GM12892 (cell line): ENCODE results near the gene ANO4.

Experiments
- POLR2A ChIP-seq: IDR thresholded peaks from 2 replicates; pipeline ENCODE4 v1.6.1; 2011; ENCODE audit warnings: low read depth, low read length, control low read depth
- POLR2AphosphoS5 ChIP-seq: IDR thresholded peaks from 2 replicates; pipeline ENCODE4 v1.6.1; 2011; ENCODE audit warnings: low read depth, low read length, control low read depth
- TAF1 ChIP-seq: IDR thresholded peaks from 2 replicates; pipeline ENCODE4 v1.6.1; 2011; ENCODE audit warnings: low read depth, mild to moderate bottlenecking, control low read depth, low read length, borderline replicate concordance

DNA sequence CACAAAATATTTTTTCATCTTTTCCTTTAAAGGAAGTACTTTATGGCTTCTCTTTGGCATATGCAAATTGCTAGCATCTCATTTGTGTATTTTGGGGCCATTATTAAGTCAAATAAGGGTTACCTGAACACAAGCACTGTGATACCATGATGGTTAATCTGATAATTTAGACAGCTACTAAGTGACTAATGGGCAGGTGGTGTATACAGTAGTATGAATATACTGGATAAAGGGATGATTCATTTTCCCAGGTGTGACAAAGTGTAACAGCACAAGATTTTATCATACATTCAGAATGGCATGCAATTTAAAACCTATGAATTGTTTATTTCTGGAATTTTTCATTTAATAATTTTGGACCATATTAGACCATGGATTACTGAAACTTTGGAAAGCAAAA is 27.2 kb upstream of the ANO4 start:
- TF ChIP-seq TAF1 = no peak
- no peak for TF ChIP-seq POLR2A
- TF ChIP-seq POLR2AphosphoS5 = no peak
